Osteoblast (primary cell): ENCODE results near the gene WFDC6. TPM values are rescaled to one million over a fixed set of nuclear protein-coding genes. Genes with fewer than 3 reads are reported as not detected.

ENCODE experiments used
- DNase-seq: peaks from one replicate; pipeline ENCODE4 v3.0.0; 2011; ENCODE audit warnings: low spot score, mixed read lengths; ENCODE audit not compliant: insufficient read length; ENCODE audit errors: missing footprints
- H2AFZ ChIP-seq: 2 replicates; pipeline ENCODE4 v1.6.0; 2011; ENCODE audit warnings: mild to moderate bottlenecking, low read length
- H3K27ac ChIP-seq: 2 replicates; pipeline ENCODE4 v1.5.1; 2011; ENCODE audit warnings: mild to moderate bottlenecking, low read depth, low read length, moderate library complexity
- H3K27me3 ChIP-seq: 2 replicates; pipeline ENCODE4 v1.6.0; 2012; ENCODE audit warnings: mild to moderate bottlenecking, control low read depth, inconsistent platforms, low read length, moderate library complexity; ENCODE audit not compliant: insufficient read depth
- H3K36me3 ChIP-seq: 2 replicates; pipeline ENCODE4 v1.5.1; 2011; ENCODE audit warnings: mild to moderate bottlenecking, low read length, control low read depth, moderate library complexity; ENCODE audit not compliant: insufficient read depth
- H3K4me1 ChIP-seq: 2 replicates; pipeline ENCODE4 v1.5.1; 2011; ENCODE audit warnings: mild to moderate bottlenecking, low read length, control low read depth, moderate library complexity; ENCODE audit not compliant: insufficient read depth
- H3K4me2 ChIP-seq: 2 replicates; pipeline ENCODE4 v1.6.0; 2011; ENCODE audit warnings: mild to moderate bottlenecking, low read length; ENCODE audit not compliant: insufficient read depth
- H3K4me3 ChIP-seq: fragments of 200-600 bp; sonication (generic); 3 replicates; pipeline ENCODE4 v1.5.1; 2012; ENCODE audit warnings: mild to moderate bottlenecking, low read length, inconsistent platforms; ENCODE audit not compliant: insufficient read depth
- H3K79me2 ChIP-seq: 2 replicates; pipeline ENCODE4 v1.6.0; 2012; ENCODE audit warnings: mild to moderate bottlenecking, low read length, control low read depth, inconsistent platforms; ENCODE audit not compliant: insufficient read depth
- H3K9me3 ChIP-seq: 2 replicates; pipeline ENCODE4 v1.5.1; 2011; ENCODE audit warnings: low read depth, low read length, control low read depth
- H4K20me1 ChIP-seq: 2 replicates; pipeline ENCODE4 v1.6.0; 2012; ENCODE audit warnings: mild to moderate bottlenecking, low read length, control low read depth; ENCODE audit not compliant: insufficient read depth
- total RNA-seq: library from RNA; depleted of rRNA; stranded (reverse); fragments of >200 nt; gene quantifications from 2 replicates; pipeline ENCODE4 v1.2.3, GENCODE V29; 2012
- TF ChIP-seq, protein P1 (sequence below): IDR thresholded peaks from 2 replicates; pipeline ENCODE4 v1.5.1; 2011; ENCODE audit warnings: mild to moderate bottlenecking, low read depth, low read length, moderate library complexity; ENCODE audit errors: extremely low read depth

Gene WFDC6
- total RNA-seq, 1 donor = not detected

DNA sequence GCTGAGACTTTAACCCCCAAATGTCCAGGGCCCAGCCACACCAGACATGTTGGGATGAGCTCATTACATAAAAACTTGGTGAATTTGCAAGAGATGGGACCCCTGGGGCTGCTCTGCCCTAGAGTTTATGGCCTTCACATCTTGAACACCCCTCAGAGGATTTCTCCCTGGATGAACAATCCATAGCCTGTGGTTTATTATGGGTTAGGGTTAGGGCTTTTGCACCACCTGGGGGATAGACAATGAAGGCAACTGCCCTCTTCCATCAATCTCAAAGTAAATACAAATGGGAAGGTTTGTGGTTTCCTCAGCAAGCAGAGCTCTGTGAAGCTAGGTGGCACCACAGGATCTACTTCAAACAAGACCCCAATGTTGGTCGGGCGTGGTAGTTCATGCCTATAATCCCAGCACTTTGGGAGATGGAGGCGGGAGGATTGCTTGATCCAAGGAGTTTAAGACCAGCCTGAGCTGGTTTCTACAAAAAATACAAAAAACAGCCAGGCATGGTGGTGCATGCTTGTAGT lies 41.2 kb downstream of the WFDC6 start:
- Histone ChIP-seq H3K79me2 (no peaks in the 10 kb centered on the region), H3K36me3 (no peaks in the 10 kb centered on the region), H3K4me2 (no peak overlapping the region), H3K27me3 (peaks cover 27% of the 10 kb centered on the region), H3K4me1 (no peaks in the 10 kb centered on the region), H2AFZ (no peak overlapping the region), H3K4me3 (no peak overlapping the region), H4K20me1 (no peaks in the 10 kb centered on the region), H3K27ac (no peak overlapping the region), H3K9me3 (no peaks in the 10 kb centered on the region)
- TF ChIP-seq, protein P1, sequence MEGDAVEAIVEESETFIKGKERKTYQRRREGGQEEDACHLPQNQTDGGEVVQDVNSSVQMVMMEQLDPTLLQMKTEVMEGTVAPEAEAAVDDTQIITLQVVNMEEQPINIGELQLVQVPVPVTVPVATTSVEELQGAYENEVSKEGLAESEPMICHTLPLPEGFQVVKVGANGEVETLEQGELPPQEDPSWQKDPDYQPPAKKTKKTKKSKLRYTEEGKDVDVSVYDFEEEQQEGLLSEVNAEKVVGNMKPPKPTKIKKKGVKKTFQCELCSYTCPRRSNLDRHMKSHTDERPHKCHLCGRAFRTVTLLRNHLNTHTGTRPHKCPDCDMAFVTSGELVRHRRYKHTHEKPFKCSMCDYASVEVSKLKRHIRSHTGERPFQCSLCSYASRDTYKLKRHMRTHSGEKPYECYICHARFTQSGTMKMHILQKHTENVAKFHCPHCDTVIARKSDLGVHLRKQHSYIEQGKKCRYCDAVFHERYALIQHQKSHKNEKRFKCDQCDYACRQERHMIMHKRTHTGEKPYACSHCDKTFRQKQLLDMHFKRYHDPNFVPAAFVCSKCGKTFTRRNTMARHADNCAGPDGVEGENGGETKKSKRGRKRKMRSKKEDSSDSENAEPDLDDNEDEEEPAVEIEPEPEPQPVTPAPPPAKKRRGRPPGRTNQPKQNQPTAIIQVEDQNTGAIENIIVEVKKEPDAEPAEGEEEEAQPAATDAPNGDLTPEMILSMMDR = no peak
- DNase-seq = no peak

DNA sequence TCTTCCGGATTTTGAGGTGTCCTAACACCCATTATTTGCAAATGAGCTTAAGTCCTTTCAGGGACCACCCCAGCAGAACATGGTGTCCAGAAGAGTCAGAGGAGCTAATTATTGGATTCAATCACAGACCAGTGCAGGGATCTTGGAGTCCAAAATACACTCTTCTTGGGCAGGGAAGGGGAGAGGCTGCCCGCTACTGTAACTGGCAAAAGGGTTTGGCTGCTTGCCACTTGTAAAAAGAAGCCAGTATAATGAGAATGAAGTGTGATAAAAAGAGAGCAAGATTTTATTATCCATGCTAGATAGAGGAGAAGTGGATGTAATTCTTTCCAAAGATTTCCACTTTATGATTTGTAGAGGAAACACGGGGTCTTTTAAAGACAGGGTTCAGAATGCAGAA lies 43.1 kb downstream of the WFDC6 start:
- H4K20me1 ChIP-seq = no peaks in the 10 kb centered on the region
- H3K9me3 ChIP-seq = no peaks in the 10 kb centered on the region

GRCh38 chr20:45495501-45495941 lies 43.8 kb downstream of the WFDC6 start:
- Histone ChIP-seq H3K27me3 (peaks cover 21% of the 10 kb centered on the region), H3K79me2 (no peaks in the 10 kb centered on the region), H3K4me1 (no peaks in the 10 kb centered on the region), H3K4me2 (no peak overlapping the region), H2AFZ (no peak overlapping the region), H3K4me3 (no peak overlapping the region), H3K36me3 (no peaks in the 10 kb centered on the region), H3K9me3 (no peaks in the 10 kb centered on the region), H4K20me1 (no peaks in the 10 kb centered on the region), H3K27ac (no peak overlapping the region)
- TF ChIP-seq, protein P1 = no peak
- no peak for DNase-seq

More for the DNA sequence above, 43.1 kb downstream of the WFDC6 start:
- no peak overlapping the region for H3K4me3 ChIP-seq
- no peak overlapping the region for H2AFZ ChIP-seq
- H3K4me1 ChIP-seq = no peaks in the 10 kb centered on the region
- H3K27me3 ChIP-seq = peaks cover 23% of the 10 kb centered on the region
- no peaks in the 10 kb centered on the region for H3K79me2 ChIP-seq
- TF ChIP-seq, protein P1 = no peak
- DNase-seq = no peak
- no peaks in the 10 kb centered on the region for H3K36me3 ChIP-seq
- H3K4me2 ChIP-seq = no peak overlapping the region
- H3K27ac ChIP-seq = no peak overlapping the region

DNA sequence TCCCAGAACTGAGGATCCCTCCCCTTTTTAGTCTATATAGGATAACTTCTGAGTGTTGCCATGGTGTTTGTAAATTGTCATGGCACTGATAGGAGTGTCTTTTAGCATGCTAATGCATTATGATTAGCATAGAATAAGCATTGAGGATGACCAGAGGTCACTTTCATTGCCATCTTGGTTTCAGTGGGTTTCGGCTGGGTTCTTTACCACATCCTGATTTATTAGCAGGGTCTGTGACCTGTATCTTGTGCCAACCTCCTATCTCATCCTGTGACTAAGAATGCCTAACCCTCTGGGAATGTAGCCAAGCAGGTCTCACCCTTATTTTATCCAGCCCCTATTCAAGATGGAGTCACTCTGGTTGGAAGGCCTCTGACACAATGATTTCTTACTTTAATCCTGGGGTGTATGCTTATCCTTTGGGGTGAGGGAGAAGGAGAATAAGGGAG lies 50.2 kb downstream of the WFDC6 start:
- H3K27me3 ChIP-seq = peaks cover 12% of the 10 kb centered on the region
- TF ChIP-seq, protein P1 = no peak
- H3K36me3 ChIP-seq = no peaks in the 10 kb centered on the region
- H3K4me2 ChIP-seq = no peak overlapping the region
- H4K20me1 ChIP-seq = no peaks in the 10 kb centered on the region
- no peak overlapping the region for H3K4me3 ChIP-seq
- no peak overlapping the region for H3K27ac ChIP-seq
- no peaks in the 10 kb centered on the region for H3K9me3 ChIP-seq
- H2AFZ ChIP-seq = no peak overlapping the region
- H3K79me2 ChIP-seq = no peaks in the 10 kb centered on the region
- DNase-seq = no peak
- H3K4me1 ChIP-seq = no peaks in the 10 kb centered on the region
